Activated naive CD4-positive, alpha-beta T cell treated with anti-CD3 and anti-CD28 coated beads, Interleukin-2, amount 50 U/mL, for 72 hours (primary cell): Measurements from ENCODE around the gene OR2V1. TPM values are rescaled to one million over a fixed set of nuclear protein-coding genes. Genes with fewer than 3 reads are reported as not detected.
"Not testable (repeated sequence)": the region's sequence is repeated elsewhere in the genome, so short reads cannot be mapped to it uniquely, and the experiment has no call there.

ENCODE experiments used
- ATAC-seq, 2 donors: fragments of 150-1000 bp; cut with Tn5 transposase; 2 replicates each; pipeline ENCODE4 v1.10.0; 2021; ENCODE audit warnings: mild to moderate bottlenecking in 2 of 2, moderate library complexity in 2 of 2
- DNase-seq, 2 donors: peaks; one replicate each; pipeline ENCODE4 v3.0.0; 2021 to 2022; ENCODE audit warnings: low spot score in 2 of 2
- H3K27ac Mint-ChIP-seq, 2 donors: one replicate each; pipeline ENCODE4 v1.8.0; 2022; ENCODE audit warnings: mild to moderate bottlenecking in 2 of 2, mixed read lengths in 2 of 2
- H3K36me3 Mint-ChIP-seq, 2 donors: one replicate each; pipeline ENCODE4 v1.8.0; 2022; ENCODE audit warnings: mixed read lengths in 2 of 2
- H3K9me3 Mint-ChIP-seq, 2 donors: one replicate each; pipeline ENCODE4 v1.8.0; 2022; ENCODE audit warnings: mixed read lengths in 2 of 2
- total RNA-seq, 2 donors: library from RNA; stranded (reverse); gene quantifications; one replicate each; pipeline ENCODE4 v1.2.3, GENCODE V29; 2022

OR2V1 gene
- total RNA-seq, 2 donors from 2014 or later = not detected

DNA sequence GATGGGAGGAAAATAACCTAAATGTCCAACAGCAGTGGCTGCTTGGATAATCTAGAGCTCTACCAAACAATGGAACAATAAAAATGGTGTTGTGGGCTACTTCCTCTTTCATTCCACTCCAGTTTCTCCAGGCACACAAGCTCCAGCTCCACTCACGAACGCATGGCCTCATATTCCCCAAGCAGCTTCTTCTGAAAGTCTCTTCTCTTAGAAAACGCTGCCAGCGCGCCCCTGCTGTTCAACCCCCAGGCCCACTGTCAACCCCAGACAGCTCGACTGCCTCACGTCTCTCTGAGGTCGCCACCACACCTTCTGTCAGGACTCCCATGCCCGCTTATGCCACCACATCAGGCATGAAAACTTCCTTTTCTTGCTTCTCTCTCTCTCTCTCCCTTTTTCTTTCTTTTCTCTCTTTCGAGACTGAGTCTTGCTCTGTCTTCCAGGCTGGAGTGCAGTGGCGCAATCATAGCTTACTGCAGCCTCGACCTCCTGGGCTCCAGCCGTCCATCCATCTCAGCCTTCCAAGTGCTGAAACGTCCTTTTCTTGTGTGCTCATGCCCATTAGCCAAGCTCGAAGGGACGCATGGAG, 32.6 kb upstream of the OR2V1 start:
- DNase-seq (no peak), ATAC-seq (no peak)
- Mint-ChIP-seq H3K27ac (peak overlapping the region; percentile 77 to 81), H3K9me3 (no peaks in the 10 kb centered on the region), H3K36me3 (peaks cover 0 to 18% of the 10 kb centered on the region in 2 donors)

DNA sequence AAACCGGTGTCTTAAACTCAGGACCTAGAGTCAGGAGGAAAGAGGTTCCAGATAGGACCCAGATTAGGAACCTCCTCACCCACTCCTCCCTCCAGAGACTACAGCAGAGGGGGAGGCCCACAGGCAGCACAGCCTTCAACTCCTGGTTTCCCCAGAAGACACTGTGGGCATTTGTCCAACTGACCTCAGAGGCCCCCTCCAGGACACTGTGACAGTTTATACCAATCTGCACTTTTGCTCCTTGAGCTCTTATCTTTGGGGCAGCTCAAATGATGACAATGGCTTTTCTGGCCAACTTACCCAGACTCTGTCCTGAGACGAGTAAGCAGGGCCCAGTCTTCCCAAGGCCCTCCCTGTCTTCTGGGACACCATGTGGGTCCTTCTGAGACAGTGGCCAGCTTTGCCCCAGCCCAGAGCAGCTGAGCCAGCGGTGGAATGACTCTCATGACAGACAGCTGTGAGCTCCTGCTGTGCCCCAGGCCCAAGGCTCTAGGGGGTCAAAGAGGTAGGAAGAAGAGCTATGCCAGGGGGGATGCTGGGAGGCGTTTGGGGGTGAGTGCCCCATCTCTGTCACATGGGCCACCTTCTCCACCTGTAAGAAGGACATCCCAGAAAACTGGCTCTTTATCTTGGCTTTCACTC, 30.7 kb upstream of the OR2V1 start:
- DNase-seq (no peak), ATAC-seq (no peak)
- H3K27ac Mint-ChIP-seq = peak overlapping the region in 1 of 2 donors; percentile 90
- peaks cover 0 to 18% of the 10 kb centered on the region in 2 donors for H3K36me3 Mint-ChIP-seq
- no peaks in the 10 kb centered on the region for H3K9me3 Mint-ChIP-seq

DNA sequence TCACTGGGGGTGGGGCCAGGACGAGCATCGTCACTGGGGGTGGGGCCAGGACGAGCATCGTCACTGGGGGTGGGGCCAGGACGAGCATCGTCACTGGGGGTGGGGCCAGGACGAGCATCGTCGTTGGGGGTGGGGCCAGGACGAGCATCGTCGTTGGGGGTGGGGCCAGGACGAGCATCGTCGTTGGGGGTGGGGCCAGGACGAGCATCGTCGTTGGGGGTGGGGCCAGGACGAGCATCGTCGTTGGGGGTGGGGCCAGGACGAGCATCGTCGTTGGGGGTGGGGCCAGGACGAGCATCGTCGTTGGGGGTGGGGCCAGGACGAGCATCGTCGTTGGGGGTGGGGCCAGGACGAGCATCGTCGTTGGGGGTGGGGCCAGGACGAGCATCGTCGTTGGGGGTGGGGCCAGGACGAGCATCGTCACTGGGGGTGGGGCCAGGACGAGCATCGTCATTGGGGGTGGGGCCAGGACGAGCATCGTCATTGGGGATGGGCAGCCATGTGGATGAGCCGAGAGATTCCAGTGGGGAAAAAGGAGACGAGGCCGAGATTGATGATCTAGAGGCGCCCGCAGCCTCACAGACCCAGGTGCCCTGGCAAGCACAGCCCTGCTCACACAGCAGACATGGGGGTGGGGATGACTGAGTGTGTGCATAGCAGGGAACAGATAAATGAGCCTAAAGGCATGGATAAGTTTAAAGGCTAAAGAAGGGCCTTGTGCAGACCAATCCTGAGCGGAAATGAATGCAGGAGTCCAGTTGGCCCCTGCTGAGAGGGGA, 30.0 kb upstream of the OR2V1 start:
- H3K9me3 Mint-ChIP-seq = not testable (repeated sequence)
- Mint-ChIP-seq H3K36me3 (peaks cover 0 to 18% of the 10 kb centered on the region in 2 donors), H3K27ac (peak overlapping the region; percentile 79 to 90)
- peak; percentile 51 to 67 for DNase-seq
- peak; percentile 34 to 37 for ATAC-seq

DNA sequence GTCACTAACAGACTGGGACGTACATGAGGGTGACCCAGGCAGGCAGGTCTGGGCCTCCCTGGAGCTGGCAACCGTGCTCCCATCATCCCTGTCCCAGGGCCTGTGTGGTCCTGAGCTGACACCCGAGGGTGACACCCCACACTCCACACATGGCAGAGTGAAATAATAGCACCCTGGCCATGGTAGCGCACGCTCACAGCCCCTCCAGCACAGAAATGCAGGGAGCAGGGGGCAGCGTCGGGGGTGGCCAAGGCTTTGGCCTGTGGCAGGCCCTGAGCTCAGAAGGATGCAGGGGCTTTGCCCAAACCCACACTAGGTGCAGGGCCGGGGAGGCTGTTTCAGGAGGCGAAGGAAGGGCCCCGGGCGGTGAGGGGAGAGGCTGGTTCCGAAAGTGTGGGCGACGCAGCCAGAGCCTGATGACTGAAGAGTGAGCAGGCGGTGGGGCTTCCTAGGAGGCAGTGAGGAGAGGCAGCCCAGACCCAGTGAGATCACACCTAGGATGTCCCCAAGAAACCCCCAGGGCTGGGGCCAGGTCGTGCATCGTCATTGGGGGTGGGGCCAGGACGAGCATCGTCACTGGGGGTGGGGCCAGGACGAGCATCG, 29.3 kb upstream of the OR2V1 start:
- ATAC-seq (peak; percentile 87 to 97), DNase-seq (peak; percentile 64 to 83)
- H3K36me3 Mint-ChIP-seq = peaks cover 0 to 11% of the 10 kb centered on the region in 2 donors
- H3K9me3 Mint-ChIP-seq = no peaks in the 10 kb centered on the region
- peak overlapping the region in 1 of 2 donors; percentile 78 for H3K27ac Mint-ChIP-seq

DNA sequence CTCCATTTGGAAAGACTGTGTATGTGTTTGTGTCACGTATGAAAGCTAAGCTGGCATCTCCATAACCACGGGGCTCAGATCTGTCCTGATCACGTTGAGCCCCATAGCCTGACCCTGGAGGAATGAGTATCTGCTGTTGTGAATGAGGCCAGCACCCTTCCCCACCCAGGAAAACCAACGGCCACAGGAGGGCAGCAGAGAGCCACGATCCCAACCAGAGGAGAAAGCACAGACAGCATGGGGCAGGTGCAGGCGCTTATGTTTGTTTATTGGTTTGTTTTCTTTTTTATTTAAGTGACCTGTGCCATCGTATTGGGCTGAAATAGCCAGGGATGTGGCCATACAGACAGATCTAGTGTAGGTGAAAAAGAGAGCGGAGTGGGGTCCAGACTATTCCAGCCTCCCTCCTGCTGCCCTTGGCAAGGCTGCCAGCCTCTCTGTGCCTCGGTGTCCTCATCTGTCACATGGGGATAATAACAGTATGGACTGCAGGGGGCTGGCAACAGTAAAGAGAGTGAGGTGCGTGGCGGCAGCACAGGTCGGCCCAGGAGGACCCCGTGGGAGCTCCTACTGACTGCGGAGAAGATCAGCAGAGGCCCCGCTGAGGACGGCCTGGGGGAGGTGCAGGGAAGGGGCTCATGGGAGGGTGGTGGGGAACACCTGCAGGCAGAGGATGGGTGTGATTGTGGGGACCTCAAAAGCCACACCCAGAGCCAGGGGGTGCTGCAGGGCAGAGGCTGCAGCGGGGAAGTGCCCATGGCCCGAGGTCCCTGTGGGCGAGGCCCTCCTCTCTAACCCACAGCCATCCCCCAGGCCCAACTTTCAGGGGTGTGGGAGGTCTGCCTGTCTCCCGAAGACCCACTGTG, 28.6 kb upstream of the OR2V1 start:
- DNase-seq = peak; percentile 85 to 95
- peak; percentile 63 to 77 for ATAC-seq
- Mint-ChIP-seq H3K9me3 (peaks cover 3 to 4% of the 10 kb centered on the region in 2 donors), H3K36me3 (peaks cover 0 to 10% of the 10 kb centered on the region in 2 donors), H3K27ac (peak overlapping the region; percentile 78)

DNA sequence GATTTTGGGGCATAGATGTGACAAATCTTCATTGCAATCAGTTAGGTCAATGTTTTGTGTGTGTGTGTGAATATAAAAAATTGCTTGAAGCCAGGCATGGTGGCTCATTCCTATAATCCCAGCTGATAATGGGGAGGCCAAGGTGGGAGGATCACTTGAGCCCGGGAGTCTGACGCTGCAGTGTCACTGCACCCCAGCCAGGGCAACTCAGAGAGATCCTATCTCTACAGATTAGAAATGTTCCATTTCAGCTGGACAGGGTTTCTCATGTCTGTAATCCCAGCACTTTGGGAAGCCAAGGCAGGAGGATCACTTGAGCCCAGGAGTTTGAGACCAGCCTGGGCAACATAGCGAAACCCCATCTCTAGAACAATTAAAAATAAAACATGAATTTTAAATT, 27.9 kb upstream of the OR2V1 start:
- DNase-seq = no peak
- Mint-ChIP-seq H3K9me3 (peaks cover 3 to 4% of the 10 kb centered on the region in 2 donors), H3K27ac (peak overlapping the region in 1 of 2 donors; percentile 78), H3K36me3 (peaks cover 0 to 8% of the 10 kb centered on the region in 2 donors)
- ATAC-seq = no peak

DNA sequence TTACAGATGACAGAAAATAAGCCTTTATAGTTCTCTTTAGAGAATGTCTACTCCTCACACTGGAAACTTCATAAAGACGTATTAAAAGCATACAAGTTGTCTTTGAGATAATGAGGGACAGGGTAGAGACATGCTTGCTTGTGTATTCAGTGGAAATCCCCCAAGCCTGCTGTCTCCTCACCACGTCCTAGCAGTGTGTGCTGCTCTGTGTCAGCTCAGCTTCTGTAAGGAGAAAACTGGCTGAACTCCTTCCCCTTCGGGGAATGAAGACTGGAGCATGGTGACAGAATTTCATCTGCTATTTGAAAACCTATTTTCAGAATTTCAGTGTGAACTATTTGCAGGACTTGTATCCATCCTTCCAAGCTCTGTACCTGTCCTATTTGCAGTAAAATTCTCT, 25.8 kb upstream of the OR2V1 start:
- H3K36me3 Mint-ChIP-seq = no peaks in the 10 kb centered on the region
- no peak for DNase-seq
- ATAC-seq = no peak
- H3K27ac Mint-ChIP-seq = no peak overlapping the region
- H3K9me3 Mint-ChIP-seq = peaks cover 3 to 4% of the 10 kb centered on the region in 2 donors

DNA sequence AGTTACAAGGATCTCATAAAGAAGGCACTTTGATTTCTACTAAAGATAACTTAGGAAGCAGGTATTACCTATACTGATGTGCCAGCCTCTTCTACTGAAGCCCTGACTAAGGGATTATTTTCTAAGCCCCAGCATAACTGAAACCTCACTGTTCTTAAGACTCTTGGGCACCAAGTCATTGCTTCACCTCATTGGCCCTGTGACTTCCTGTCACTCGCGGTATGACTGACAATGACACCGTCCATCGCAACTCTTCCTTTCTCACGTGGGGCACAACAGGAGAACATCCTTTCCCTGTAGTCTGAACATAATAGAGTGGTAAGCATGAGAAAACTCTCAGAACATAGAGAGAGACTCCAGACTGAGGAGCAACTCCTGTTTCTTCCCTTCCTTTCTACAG, 22.8 kb upstream of the OR2V1 start:
- ATAC-seq = peak; percentile 80 to 86

DNA sequence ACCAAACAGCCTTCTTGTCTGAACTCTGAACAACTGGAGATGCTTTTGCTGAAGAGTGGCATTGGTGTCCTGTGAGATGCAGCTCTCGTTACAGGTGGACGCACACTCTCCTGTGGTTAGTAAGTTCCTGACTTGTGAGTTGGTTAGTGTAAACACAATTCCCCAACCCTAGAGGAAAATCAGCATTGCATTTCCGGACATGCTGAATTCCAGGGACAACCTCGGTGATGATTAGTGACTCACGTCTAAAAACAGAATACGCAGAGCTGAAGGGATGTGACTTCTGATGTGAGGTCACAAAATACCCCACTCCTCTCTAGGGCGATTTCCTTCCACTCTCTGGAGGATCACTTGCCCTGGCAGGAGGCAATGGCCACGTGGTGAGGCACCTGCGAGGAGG, 21.4 kb upstream of the OR2V1 start:
- peaks cover 3 to 4% of the 10 kb centered on the region in 2 donors for H3K9me3 Mint-ChIP-seq
- ATAC-seq (no peak), DNase-seq (no peak)
- no peaks in the 10 kb centered on the region for H3K36me3 Mint-ChIP-seq
- no peak overlapping the region for H3K27ac Mint-ChIP-seq

More for the DNA sequence above, 22.8 kb upstream of the OR2V1 start:
- no peak for DNase-seq
- Mint-ChIP-seq H3K9me3 (peaks cover 3 to 4% of the 10 kb centered on the region in 2 donors), H3K36me3 (no peaks in the 10 kb centered on the region), H3K27ac (no peak overlapping the region)

DNA sequence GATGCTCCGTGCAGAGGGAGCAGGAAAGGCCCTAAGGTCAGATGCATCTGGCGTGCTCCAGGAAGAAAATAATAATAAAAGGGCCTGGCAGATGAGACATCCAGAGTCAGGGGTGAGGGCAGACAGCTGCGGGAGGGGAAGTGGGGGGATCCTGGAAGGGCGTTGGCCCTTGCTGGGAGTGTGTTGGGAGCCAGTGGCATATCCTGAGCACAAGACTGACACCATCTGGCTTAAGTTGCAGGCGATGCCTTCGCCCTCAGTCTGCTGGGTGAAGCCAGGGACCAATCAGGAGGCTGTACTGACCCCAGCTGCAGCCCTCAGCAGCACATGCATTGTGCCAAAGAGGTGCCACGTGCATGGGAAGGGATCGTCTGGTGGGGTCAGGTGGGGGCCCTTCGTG, 20.2 kb upstream of the OR2V1 start:
- no peaks in the 10 kb centered on the region for H3K36me3 Mint-ChIP-seq
- DNase-seq (no peak), ATAC-seq (no peak)
- peaks cover 3 to 4% of the 10 kb centered on the region in 2 donors for H3K9me3 Mint-ChIP-seq
- no peak overlapping the region for H3K27ac Mint-ChIP-seq

DNA sequence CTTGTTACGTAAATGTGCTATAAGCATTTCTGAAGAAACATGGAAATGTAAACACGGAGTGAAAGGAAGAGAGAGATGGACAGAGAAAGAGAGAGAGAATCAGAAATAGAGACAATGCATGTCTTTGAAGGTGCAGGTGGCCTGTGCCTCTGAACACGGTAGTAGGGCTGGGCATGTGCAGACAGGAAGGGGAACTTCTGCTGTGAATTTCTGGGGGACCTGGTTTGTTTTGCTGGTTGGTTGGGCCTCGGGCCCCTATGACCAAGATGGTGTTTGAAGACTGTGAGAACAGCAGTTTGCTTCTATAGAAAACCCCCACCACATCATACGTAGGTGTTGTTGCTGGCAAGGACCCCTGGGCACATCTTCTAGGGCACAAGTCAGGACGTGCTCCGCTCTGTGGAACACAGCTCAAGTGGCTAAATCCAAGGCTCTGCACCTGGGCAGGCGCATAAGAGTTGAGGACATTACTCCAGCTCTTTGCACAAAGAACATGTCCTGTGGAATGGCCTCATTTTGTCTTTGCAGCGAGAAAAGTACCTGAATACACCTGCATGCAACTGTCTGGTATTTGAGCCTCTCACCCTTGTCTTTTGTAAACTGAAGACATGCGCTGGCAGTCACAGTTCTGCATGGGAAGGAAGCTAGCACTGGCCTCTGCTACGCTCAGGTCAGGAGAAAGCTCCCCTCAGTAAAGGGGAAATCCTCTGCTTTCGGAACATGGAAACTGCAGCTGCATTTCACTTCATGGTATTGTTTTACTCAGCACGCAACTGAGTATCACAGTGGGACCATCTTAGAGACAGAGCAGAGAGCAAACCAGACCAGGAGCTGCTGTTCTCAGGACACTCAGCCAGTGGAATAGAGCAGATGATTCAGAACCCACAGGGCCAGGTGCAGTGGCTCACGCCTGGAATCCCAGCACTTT, 19.1 kb upstream of the OR2V1 start:
- no peak for DNase-seq
- Mint-ChIP-seq H3K9me3 (peaks cover 2 to 4% of the 10 kb centered on the region in 2 donors), H3K27ac (peak overlapping the region in 1 of 2 donors; percentile 18), H3K36me3 (no peaks in the 10 kb centered on the region)
- no peak for ATAC-seq

DNA sequence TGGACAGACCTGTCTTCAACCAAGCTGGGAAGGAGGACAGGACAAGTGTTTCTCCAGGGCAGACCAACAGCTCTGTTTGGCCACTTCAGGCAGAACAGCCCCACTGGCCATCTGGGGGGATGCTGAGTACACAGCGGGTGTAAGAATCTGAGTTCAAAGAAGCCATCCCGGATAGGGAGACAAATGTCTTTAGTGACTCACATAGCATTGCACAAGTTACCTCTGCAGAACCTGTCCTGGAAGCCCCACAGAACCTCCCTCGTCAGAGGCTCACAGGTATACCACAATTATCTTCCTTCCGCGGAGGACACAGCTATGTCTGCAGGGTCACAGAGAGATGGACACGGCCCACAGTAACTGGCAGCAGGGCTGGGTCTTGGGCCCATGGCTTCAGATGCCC, 18.4 kb upstream of the OR2V1 start:
- DNase-seq = no peak
- no peaks in the 10 kb centered on the region for H3K36me3 Mint-ChIP-seq
- no peak for ATAC-seq
- no peaks in the 10 kb centered on the region for H3K9me3 Mint-ChIP-seq
- peak overlapping the region in 1 of 2 donors; percentile 18 for H3K27ac Mint-ChIP-seq

DNA sequence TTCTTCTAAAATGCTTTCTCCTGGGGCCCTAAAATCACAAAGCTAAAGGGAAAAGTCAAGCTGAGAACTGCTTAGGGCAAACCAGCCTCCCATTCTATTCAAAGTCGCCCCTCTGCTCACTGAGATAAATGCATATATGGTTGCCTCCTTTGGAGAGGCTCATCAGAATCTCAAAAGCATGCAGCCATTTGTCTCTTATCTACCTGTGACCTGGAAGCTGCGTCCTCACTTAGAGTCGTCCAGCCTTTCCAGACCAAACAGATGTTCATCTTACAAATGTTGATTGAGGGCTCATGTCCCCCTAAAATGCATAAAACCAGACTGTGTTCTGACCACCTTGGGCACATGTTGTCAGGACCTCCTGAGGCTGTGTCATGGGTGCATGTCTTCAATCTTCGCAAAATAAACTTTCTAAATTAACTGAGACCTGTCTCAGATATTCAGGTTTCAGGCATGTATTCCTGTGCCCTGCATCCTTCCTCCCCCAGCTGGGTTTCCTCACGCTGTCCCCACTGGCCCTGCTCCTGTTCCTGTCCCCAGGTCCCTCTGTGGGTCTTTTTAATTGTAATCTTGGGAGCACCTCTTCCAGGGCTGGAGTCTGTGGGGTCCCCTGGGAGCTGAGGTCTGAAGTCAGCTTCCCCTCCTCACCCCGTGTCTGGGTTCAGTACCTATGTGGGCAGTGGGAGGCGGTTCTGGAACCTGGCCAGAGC, 16.1 kb upstream of the OR2V1 start, which contains the start of gene OR2V2:
TSS of gene OR2V2 (plus strand) at position 660 of the 710 bp plus-strand sequence. CDS start 7,357 bp downstream, outside the sequence.
- not testable (repeated sequence) for ATAC-seq, H3K9me3 Mint-ChIP-seq, H3K27ac Mint-ChIP-seq, H3K36me3 Mint-ChIP-seq, DNase-seq

DNA sequence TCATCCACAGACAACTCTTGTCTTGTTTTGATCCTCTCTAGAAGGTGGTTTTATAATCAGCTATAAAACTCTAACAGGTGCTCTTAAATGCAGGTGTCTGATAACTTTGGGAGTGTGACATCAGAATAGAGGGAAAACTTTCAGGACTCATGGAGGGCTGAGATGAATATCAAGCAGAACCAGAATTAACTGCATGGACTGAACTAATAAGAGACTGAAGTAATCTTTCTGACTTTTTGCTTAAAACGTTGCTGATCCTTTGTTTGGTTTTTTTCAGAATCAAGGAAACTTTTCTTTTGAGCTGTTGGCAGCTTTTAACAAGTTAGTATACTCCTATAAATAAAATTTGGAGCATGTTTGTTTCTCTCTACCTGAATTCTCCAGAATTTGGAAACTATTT, 14.2 kb upstream of the OR2V1 start:
- peaks cover 0 to 9% of the 10 kb centered on the region in 2 donors for H3K36me3 Mint-ChIP-seq
- DNase-seq (no peak), ATAC-seq (no peak)
- peaks cover 0 to 3% of the 10 kb centered on the region in 2 donors for H3K9me3 Mint-ChIP-seq
- H3K27ac Mint-ChIP-seq = no peak overlapping the region
